DLD1 (cell line): ENCODE results near the gene PRR19.

ENCODE experiments used
- in situ Hi-C: cut with HindIII; loops from 2 replicates; pipeline ENCODE4 v1.10.0; 2017; ENCODE audit warnings: low sequenced_read_pairs

The PRR19 gene

DNA sequence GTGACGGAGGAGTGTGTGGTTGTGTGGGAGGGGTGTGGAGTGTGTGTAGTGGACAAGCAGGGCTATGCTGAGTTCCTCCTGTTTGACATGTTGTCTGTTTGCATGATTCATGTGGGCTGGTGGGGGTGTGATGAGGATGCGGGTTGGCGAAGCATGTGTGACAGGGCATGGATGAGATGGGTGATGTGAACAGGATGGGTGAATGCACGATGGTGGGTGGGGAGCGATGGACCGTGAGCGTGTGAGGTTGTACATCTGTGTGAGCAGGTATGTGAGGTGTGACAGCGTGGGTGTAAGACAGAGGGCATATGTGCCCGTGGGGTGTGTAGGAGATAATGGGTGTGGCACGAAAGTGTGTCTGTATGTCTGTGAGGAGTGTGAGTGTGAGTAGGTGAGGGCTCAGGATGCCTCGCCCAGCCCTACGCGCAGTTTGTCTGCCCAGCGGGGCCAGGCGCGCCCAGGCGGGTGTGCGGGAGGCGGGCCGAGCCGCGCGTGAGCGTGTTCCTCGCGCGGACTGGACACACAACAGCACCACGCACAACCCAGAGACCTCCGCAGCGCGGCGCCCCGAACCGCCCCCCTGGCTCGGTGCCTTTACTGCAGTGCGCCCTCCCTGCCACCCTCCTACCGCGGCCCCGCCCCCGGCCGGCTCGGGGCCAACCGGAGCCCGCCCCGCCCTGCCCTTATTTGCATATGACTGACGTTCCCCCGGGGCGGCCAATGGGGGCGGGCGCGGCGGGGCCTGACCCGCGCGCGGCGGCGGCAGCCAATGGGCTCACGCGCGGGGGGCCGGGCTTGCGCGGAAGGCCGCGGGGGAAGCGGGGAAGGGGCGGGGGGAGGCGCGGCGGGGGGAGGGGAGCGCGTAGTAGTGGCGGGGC is 18.5 kb upstream of the PRR19 start:
- in situ Hi-C loops, result no loop called here

DNA sequence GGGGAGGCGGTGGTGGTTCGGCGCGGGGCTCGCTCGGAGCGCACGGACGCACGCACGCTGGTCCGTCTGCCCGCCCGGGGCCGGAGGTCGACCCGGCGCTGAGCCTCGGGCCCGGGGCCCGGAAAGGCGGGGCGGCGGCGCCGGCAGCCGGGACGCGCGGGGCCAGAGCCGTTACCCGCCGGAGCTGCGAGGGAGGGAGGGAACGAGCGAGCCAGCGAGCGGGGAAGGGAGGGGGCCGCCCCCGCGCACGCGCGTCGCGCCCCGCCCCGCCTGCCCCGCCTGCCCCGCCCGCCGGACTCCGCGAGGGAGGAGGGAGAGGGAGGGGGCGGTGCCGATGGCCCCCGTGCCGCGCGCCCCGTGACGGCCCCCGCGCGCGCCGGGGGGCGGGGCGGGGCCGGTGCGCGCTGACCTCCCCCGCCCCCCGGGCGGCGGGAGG is 17.8 kb upstream of the PRR19 start:
- in situ Hi-C loops, result no loop called here

DNA sequence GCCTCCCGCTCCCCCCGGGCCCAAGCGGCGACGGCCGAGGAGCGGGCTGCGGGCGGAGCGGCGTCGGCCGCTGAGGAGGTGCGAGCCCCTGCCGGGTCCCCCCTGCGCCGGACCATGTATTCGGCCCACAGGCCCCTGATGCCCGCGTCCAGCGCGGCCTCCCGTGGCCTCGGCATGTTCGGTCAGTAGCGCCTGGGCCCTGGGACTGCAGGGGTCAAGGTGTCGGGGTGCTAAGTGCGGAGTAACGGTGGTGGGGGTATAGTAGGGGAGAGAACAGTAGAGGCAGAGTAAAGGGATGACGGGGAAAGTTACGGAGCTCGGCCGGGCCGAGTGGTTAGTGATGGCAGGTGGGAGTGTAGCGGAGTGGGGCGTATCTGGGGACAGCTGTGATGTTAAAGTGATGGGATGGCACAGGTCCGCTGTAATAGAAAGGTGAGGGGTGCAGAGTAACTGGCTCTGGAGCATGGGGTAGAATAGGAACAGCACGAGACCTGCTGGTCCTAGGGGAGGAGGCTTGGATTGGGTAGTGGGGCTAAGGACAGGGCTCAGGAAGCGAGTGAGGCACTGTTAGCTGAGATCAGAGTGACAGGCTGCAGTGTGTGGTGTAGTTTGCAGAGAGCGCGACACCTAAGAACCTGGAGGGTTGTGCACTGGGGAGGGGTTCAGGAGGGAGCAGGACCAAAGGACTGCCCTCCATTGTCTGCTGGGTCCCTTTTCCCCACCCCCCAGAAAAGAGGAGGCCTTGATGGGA is 17.2 kb upstream of the PRR19 start:
- in situ Hi-C loops, result no loop called here

DNA sequence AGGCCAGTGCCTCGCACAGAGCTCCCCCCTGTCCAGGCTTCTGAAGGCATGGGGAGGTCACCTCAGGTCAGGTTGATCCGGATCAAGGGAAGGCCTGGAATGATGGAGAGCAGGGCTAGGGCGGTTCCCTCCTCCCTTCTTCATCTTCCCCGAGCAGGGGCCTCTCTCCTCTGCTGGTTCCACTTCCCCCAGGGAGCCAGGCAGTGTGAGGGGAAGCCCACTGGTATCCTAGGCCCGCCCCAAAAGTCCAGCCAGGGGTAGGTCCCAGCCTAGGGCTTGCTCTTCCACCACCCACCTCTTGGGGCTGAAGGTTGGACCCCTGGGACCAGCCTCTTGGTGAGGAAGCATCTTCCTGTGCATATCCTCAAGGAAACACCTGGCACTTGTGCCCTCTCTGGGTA is 16.4 kb upstream of the PRR19 start:
- in situ Hi-C loops, result no loop called here

DNA sequence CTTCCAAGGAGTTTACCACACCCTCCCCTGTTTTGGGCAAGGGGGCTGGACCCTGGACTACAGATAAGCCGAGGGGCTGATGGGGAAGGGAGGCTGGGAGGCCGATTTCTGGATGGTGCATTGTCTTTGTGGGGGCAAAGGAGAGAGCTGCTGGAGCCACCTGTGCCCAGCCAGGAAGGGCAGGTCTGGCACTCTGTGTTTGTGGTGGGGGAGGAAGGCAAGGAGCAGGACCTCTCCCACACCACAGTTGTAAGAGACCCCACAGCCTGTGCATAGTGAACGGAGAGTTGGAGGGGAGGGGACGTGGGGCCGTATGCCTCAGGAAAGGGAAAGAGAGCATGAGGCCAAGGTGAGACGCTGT is 16.0 kb upstream of the PRR19 start:
- in situ Hi-C loops, result no loop called here

GRCh38 chr19:42286349-42287016 is 15.4 kb upstream of the PRR19 start:
- in situ Hi-C loops, result no loop called here

DNA sequence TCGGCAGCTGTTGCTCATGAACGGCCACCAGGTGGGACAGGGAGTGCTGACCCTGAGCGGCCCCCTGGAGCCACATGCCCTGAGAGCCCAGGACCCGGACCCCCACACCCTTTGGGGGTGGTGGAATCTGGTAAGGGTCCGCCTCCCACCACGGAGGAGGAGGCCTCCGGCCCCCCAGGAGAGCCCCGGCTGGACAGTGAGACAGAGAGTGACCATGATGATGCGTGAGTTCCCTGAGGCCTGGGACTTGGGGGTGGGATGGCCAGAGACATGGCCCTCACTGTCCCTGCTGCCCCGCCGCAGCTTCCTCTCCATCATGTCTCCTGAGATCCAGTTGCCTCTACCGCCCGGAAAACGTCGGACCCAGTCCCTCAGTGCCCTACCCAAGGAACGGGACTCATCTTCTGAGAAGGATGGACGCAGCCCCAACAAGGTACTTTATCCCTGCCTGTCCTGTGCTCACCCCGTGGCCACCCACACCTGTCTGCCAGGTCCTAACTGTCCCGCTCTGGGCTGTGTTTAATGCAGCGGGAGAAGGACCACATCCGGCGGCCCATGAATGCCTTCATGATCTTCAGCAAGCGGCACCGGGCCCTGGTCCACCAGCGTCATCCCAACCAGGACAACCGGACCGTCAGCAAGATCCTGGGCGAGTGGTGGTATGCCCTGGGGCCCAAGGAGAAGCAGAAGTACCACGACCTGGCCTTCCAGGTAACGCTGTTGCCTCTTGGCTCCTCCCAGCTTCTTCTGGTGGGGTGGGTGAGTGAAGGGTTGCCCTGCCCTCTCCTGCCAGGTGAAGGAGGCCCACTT is 14.7 kb upstream of the PRR19 start:
- in situ Hi-C loops, result no loop called here

GRCh38 chr19:42287827-42288107 is 14.2 kb upstream of the PRR19 start:
- in situ Hi-C loops, result no loop called here

DNA sequence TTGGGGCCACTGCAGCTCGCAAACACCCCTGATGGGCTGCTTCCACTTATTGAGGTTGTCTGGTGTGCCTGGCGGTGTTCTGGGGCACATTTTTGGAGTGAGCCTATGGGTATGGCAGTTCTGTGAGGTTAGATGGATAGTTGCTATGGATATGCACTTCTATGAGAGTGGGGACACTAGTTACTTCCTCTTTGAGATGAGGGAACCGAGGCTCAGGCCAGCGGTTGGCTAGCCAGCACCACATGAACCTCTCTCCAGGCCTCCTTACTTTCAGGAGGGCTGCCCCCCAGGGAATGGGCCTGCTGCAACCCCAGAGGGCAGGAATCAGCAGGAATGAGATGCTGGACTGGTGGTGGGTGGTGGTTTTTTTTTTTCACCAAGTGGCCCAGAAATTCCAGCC is 13.5 kb upstream of the PRR19 start:
- in situ Hi-C loops, result no loop called here

DNA sequence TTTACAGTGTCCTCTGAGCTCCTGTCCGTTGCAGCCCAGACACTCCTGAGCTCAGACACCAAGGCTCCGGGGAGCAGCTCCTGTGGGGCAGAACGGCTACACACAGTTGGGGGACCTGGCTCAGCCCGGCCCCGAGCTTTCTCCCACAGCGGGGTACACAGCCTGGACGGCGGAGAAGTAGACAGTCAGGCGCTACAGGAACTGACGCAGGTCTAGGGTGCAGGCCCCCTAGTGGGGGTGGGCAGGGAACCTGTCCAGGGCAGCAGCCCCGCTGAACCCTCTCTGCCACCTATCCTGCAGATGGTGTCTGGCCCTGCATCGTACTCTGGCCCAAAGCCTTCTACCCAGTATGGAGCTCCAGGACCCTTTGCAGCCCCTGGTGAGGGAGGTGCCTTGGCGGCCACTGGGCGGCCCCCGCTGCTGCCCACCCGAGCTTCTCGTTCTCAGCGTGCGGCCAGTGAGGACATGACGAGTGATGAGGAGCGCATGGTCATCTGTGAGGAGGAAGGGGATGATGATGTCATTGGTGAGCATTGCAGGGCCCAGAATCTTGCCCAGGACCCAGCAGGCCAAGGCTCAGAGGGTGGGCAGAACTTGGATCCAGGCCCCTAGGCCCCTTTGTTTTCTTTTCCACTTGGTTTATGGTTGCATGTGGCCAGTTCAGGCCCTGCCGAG is 12.9 kb upstream of the PRR19 start:
- in situ Hi-C loops, result no loop called here

DNA sequence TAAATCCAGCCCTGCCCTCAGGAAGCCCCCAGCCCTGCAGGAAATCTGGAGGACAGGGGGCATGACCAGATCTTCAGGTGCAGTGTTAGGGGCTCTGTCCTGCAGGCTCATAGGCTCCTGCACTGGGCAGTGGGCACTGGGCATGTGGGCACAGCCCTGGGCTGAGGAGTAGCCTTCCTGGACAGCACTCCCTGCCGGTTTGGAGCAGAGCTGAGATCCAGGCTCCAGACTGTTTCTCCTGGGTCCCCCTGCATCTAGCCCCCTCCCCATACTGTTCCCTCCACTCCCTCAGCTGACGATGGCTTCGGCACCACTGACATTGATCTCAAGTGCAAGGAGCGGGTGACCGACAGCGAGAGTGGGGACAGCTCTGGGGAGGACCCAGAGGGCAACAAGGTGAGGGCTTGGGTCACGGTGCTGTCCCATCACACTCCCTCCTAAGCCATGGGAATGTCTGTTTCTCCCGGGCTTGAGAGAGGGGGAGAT is 12.3 kb upstream of the PRR19 start:
- in situ Hi-C loops, result no loop called here

DNA sequence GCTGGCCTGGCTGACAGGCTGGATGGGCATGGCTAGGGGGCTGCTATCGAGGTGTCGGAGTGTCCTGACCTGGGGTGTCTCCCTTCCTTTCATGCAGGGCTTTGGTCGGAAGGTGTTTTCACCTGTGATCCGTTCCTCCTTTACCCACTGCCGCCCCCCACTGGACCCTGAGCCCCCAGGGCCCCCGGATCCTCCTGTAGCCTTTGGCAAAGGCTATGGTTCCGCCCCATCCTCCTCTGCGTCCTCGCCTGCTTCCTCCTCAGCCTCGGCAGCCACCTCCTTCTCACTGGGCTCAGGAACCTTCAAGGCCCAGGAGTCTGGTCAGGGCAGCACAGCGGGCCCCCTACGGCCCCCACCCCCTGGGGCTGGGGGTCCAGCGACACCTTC is 11.8 kb upstream of the PRR19 start:
- in situ Hi-C loops, result no loop called here

DNA sequence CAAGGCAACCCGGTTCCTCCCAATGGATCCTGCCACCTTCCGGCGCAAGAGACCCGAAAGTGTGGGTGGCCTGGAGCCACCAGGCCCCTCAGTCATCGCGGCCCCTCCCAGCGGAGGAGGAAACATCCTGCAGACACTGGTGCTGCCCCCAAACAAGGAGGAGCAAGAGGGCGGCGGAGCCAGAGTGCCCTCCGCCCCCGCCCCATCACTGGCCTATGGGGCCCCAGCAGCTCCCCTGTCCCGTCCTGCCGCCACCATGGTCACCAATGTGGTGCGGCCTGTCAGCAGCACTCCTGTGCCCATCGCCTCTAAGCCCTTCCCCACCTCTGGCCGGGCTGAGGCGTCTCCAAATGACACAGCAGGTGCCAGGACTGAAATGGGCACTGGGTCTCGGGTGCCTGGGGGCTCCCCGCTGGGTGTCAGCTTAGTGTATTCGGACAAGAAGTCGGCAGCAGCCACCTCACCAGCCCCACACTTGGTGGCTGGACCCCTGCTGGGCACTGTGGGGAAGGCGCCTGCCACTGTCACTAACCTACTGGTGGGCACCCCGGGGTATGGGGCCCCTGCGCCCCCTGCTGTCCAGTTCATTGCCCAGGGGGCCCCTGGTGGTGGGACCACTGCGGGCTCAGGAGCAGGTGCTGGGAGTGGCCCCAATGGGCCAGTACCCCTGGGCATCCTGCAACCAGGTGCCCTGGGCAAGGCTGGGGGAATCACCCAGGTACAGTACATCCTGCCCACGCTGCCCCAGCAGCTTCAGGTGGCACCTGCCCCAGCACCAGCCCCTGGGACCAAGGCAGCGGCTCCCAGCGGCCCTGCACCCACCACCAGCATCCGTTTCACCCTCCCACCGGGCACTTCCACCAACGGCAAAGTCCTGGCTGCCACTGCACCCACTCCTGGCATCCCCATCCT is 11.2 kb upstream of the PRR19 start:
- in situ Hi-C loops, result no loop called here

DNA sequence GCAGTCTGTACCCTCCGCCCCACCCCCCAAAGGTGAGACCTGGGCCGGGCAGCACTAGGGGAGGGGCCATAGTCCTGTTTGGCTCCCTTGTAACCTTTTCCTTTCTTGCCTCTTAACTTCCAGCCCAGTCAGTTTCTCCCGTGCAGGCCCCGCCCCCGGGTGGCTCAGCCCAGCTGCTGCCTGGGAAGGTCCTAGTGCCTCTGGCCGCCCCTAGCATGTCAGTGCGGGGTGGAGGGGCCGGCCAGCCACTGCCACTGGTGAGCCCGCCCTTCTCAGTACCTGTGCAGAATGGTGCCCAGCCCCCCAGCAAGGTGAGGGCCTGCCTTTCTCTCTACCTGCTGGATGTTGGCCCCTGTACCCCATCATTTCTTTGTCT is 10.5 kb upstream of the PRR19 start:
- in situ Hi-C loops, result no loop called here

DNA sequence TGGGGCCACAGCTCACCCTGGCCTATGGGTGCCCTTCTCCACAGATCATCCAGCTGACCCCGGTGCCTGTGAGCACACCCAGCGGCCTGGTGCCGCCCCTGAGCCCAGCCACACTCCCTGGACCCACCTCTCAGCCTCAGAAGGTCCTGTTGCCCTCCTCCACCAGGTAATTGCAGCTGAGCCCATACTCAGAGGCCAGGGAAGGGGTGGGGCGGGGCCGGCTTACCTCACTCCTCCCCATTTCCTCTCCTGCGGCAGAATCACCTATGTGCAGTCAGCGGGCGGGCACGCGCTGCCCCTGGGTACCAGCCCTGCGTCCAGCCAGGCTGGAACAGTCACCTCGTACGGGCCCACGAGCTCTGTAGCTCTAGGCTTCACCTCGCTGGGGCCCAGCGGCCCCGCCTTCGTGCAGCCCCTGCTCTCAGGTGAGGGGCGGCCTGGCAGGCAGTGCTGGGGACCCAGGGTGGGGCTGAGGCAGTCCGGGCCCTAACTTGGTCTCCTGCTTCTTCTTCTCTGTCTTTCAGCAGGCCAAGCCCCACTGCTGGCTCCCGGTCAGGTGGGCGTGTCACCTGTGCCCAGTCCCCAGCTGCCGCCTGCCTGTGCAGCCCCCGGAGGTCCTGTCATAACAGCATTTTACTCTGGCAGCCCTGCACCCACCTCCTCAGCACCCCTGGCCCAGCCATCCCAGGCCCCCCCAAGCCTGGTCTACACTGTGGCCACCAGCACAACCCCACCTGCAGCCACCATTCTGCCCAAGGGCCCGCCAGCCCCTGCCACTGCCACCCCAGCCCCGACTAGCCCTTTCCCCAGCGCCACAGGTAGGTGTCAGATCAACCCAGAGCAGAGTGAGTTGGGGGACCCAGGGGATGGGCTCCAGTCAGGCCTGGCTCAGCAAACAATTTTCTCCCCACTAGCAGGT is 9.6 kb upstream of the PRR19 start:
- in situ Hi-C loops, result no loop called here

DNA sequence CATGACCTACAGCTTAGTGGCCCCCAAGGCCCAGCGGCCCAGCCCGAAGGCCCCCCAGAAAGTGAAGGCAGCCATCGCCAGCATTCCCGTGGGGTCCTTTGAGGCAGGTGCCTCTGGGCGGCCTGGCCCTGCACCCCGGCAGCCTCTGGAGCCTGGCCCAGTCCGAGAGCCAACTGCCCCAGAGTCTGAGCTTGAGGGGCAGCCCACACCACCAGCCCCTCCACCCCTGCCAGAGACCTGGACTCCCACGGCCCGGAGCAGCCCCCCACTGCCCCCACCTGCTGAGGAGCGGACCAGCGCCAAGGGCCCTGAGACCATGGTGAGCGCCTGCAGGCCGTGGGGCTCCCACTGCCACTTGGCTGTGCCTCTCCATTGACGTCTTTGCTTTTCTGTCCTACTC is 9.0 kb upstream of the PRR19 start:
- in situ Hi-C loops, result no loop called here

DNA sequence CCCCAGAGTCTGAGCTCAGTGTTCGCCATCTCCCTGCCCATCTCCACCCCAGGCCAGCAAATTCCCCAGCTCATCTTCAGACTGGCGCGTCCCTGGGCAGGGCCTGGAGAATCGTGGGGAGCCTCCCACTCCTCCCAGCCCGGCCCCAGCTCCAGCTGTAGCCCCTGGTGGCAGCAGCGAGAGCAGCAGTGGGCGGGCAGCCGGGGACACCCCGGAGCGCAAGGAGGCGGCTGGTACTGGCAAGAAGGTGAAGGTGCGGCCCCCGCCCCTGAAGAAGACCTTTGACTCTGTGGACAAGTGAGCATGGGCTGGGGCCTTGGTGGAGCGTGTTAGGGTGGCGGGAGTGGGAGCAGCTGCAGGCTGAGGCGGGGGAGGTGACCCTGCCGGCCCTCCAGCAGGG is 8.4 kb upstream of the PRR19 start:
- in situ Hi-C loops, result no loop called here

- in situ Hi-C loops, result no loop called here
Observed at GRCh38 chr19:42293948-42294347, 8.0 kb upstream of the PRR19 start.
